SK-N-SH (cell line): ENCODE measurements around the gene ZSCAN12. TPM values are rescaled to one million over a fixed set of nuclear protein-coding genes. Genes with fewer than 3 reads are reported as not detected.

ENCODE experiments used
- CTCF ChIA-PET: fragments of 300-600, 350-600 bp; formaldehyde crosslinking; extraction: SDS; loops from one replicate; lab custom pipeline; 2021; lab: Yijun Ruan, JAX
- POLR2A ChIA-PET: fragments of 350-600 bp; sonication (Branson Sonifier 250); formaldehyde crosslinking; extraction: SDS; loops from one replicate; lab custom pipeline; 2020; ENCODE audit warnings: antibody characterized with exemption, inconsistent platforms; lab: Yijun Ruan, JAX
- DNase-seq: peaks from one replicate; pipeline ENCODE4 v3.0.0; 2012
- H2AFZ ChIP-seq: fragments of 200-600 bp; sonication (generic); 2 replicates; pipeline ENCODE4 v1.8.1; 2016; ENCODE audit warnings: antibody characterized with exemption, mild to moderate bottlenecking, low read depth
- H3F3A ChIP-seq: fragments of 200-600 bp; sonication (generic); replicated peaks from 2 replicates; pipeline ENCODE3; 2016; ENCODE audit warnings: antibody characterized with exemption, mild to moderate bottlenecking; ENCODE audit not compliant: insufficient read depth
- H3K27ac ChIP-seq, 2 experiments: fragments of 200-500 bp in 1 of 2; fragments of 200-600 bp in 1 of 2; sonication (Bioruptor generic) in 1 of 2; sonication (generic), shearing (Covaris generic) in 1 of 2; 2 replicates each; pipeline versions ENCODE4 v1.5.1 to v1.6.1; 2014 to 2016; ENCODE audit warnings: low read depth in 2 of 2, inconsistent platforms in 1 of 2, low read length in 1 of 2, mild to moderate bottlenecking in 1 of 2, mixed read lengths in 1 of 2
- H3K27me3 ChIP-seq: fragments of 200-600 bp; sonication (generic), shearing (Covaris generic); 2 replicates; pipeline ENCODE4 v1.6.1; 2016; ENCODE audit warnings: mixed run types; ENCODE audit not compliant: insufficient read depth
- H3K36me3 ChIP-seq, 2 experiments: fragments of 200-500 bp in 1 of 2; fragments of 200-600 bp in 1 of 2; sonication (Bioruptor generic) in 1 of 2; sonication (generic) in 1 of 2; replicated peaks in 1 of 2; 2 replicates each; pipeline versions ENCODE3 to v1.5.1; 2014 to 2016; ENCODE audit warnings: low read length in 1 of 2, mild to moderate bottlenecking in 1 of 2; ENCODE audit not compliant: insufficient read depth in 2 of 2, control insufficient read depth in 1 of 2
- H3K4me1 ChIP-seq, 2 experiments: fragments of 200-500 bp in 1 of 2; fragments of 200-600 bp in 1 of 2; sonication (Bioruptor generic) in 1 of 2; sonication (generic), shearing (Covaris generic) in 1 of 2; 2 replicates each; pipeline versions ENCODE4 v1.5.1 to v1.6.1; 2014 to 2016; ENCODE audit warnings: low read depth in 1 of 2, low read length in 1 of 2, mixed run types in 1 of 2; ENCODE audit not compliant: insufficient read depth in 2 of 2, control insufficient read depth in 1 of 2
- H3K4me2 ChIP-seq: fragments of 200-600 bp; sonication (generic), shearing (Covaris generic); 2 replicates; pipeline ENCODE4 v1.6.1; 2017; ENCODE audit warnings: mixed run types
- H3K4me3 ChIP-seq, 2 experiments: fragments of 200-500 bp in 1 of 2; fragments of 200-600 bp in 1 of 2; sonication (Bioruptor generic) in 1 of 2; sonication (generic), shearing (Covaris generic) in 1 of 2; 2 replicates each; pipeline versions ENCODE4 v1.5.1 to v1.8.1; 2014 to 2016; ENCODE audit warnings: low read depth in 2 of 2, inconsistent platforms in 1 of 2, low read length in 1 of 2, mild to moderate bottlenecking in 1 of 2, mixed read lengths in 1 of 2, moderate library complexity in 1 of 2
- H3K79me2 ChIP-seq: fragments of 200-600 bp; sonication (generic); 2 replicates; pipeline ENCODE4 v1.8.1; 2017; ENCODE audit warnings: mild to moderate bottlenecking; ENCODE audit not compliant: insufficient read depth
- H3K9ac ChIP-seq: fragments of 200-600 bp; sonication (generic); 2 replicates; pipeline ENCODE4 v1.6.1; 2017; ENCODE audit warnings: mixed run types
- H3K9me2 ChIP-seq: fragments of 200-600 bp; sonication (generic); 2 replicates; pipeline ENCODE4 v1.6.1; 2017; ENCODE audit warnings: mixed run types
- H3K9me3 ChIP-seq: fragments of 200-600 bp; sonication (generic); 2 replicates; pipeline ENCODE4 v1.6.1; 2017; ENCODE audit warnings: mixed run types, mild to moderate bottlenecking, moderate library complexity
- H4K20me1 ChIP-seq: fragments of 200-600 bp; sonication (generic); 2 replicates; pipeline ENCODE4 v1.6.1; 2017; ENCODE audit warnings: mild to moderate bottlenecking, mixed run types; ENCODE audit not compliant: insufficient read depth
- CHD2 ChIP-seq: fragments of 150-350 bp; IDR thresholded peaks from 2 replicates; pipeline ENCODE4 v1.6.1; 2018; ENCODE audit warnings: low read length; ENCODE audit not compliant: partially characterized antibody
- FOSL2 ChIP-seq: IDR thresholded peaks from 2 replicates; pipeline ENCODE4 v1.4.0; 2012; ENCODE audit warnings: low read depth, mild to moderate bottlenecking, moderate library complexity, borderline replicate concordance
- FOXJ3 ChIP-seq: sonication (generic); formaldehyde crosslinking; IDR thresholded peaks from 2 replicates; pipeline ENCODE4 v1.5.1; 2020; ENCODE audit warnings: mild to moderate bottlenecking, missing genetic modification reagents
- FOXM1 ChIP-seq: IDR thresholded peaks from 2 replicates; pipeline ENCODE4 v1.4.0; 2012; ENCODE audit warnings: low read depth, mild to moderate bottlenecking
- GABPA ChIP-seq: IDR thresholded peaks from 2 replicates; pipeline ENCODE4 v1.4.0; 2012; ENCODE audit warnings: low read depth, mild to moderate bottlenecking
- MAX ChIP-seq: IDR thresholded peaks from 2 replicates; pipeline ENCODE4 v1.4.0; 2012; ENCODE audit warnings: low read depth
- REST ChIP-seq: IDR thresholded peaks from 2 replicates; pipeline ENCODE4 v1.6.1; 2012; ENCODE audit warnings: mild to moderate bottlenecking, low read depth, low read length, moderate library complexity
- RFX5 ChIP-seq: IDR thresholded peaks from 2 replicates; pipeline ENCODE4 v1.6.1; 2012; ENCODE audit warnings: mild to moderate bottlenecking, improper control_type of control experiment, low read length
- TCF12 ChIP-seq: IDR thresholded peaks from 2 replicates; pipeline ENCODE4 v1.4.0; 2012
- USF1 ChIP-seq: IDR thresholded peaks from 2 replicates; pipeline ENCODE4 v1.4.0; 2012; ENCODE audit warnings: low read depth, borderline replicate concordance
- USF2 ChIP-seq: fragments of 150-350 bp; IDR thresholded peaks from 2 replicates; pipeline ENCODE4 v1.6.1; 2017; ENCODE audit warnings: antibody characterized with exemption, low read length, low read depth, borderline replicate concordance
- YY1 ChIP-seq: IDR thresholded peaks from 2 replicates; pipeline ENCODE4 v1.4.0; 2012; ENCODE audit warnings: low read depth, mild to moderate bottlenecking
- ZBTB33 ChIP-seq: IDR thresholded peaks from 2 replicates; pipeline ENCODE4 v1.4.0; 2012; ENCODE audit warnings: low read depth, borderline replicate concordance
- WGBS: methylation state at CpG from one replicate; pipeline ENCODE4 v1.1.6; 2017; ENCODE audit warnings: low lambda C conversion rate; 5-methylcytosine and 5-hydroxymethylcytosine counted together
- polyA plus RNA-seq, 3 experiments: library from polyadenylated mRNA; depleted of rRNA; stranded (reverse); fragments of >200 nt; gene quantifications; 2 replicates each; pipeline ENCODE4 v1.2.3, GENCODE V29; 2012

ZSCAN12 gene
- polyA plus RNA-seq, 1 of the 3 experiments (the other 2 are of a cell fraction) = 1.6 TPM

GRCh38 chr6:28390688-28391087 lies 8.9 kb downstream of the ZSCAN12 start:
- ChIA-PET CTCF (interaction anchor here (1.3 kb wide), 1 partner anchor 152 kb away, joined by 3 read pairs; no protein-coding TSS in a partner anchor), POLR2A (no interaction called here)
- Histone ChIP-seq H3K79me2 (peaks cover 55% of the 10 kb centered on the region), H3K4me3 (no peak overlapping the region), H3K9ac (no peak overlapping the region), H3K4me1 (0 out of 4 replicates have a peak, but pooled peaks cover 0 to 3% of the 10 kb centered on the region in 2 experiments), H3K9me3 (no peaks in the 10 kb centered on the region), H3K4me2 (no peak overlapping the region), H4K20me1 (peaks cover 5% of the 10 kb centered on the region; the same call in 1 of the 2 replicates), H3F3A (peaks cover 3% of the 10 kb centered on the region), H2AFZ (no peak overlapping the region), H3K9me2 (no peaks in the 10 kb centered on the region), H3K27me3 (no peaks in the 10 kb centered on the region), H3K27ac (no peak overlapping the region), H3K36me3 (peaks cover 51 to 86% of the 10 kb centered on the region in 2 experiments)
- 98% methylated on average over 8 of the region's 8 CpGs for WGBS
- TF ChIP-seq ZBTB33 (no peak), FOXM1 (no peak), TCF12 (no peak), MAX (no peak), CHD2 (no peak), USF1 (no peak), GABPA (no peak), YY1 (no peak), RFX5 (no peak), FOXJ3 (CRISPR knock-in tag) (no peak), REST (no peak), USF2 (no peak), FOSL2 (no peak)
- DNase-seq = no peak
